GM12892 (cell line): ENCODE results near the gene GOLGA6D.
"Not testable (repeated sequence)": the region's sequence is repeated elsewhere in the genome, so short reads cannot be mapped to it uniquely, and the experiment has no call there.

Source experiments
- DNase-seq: peaks from one replicate; pipeline ENCODE4 v3.0.0; 2011; ENCODE audit not compliant: insufficient read length
- FAIRE-seq: peaks from 2 replicates; lab custom pipeline; 2011; peaks lifted over from hg19 to GRCh38; lab: Jason Lieb, UNC
- POLR2A ChIP-seq: IDR thresholded peaks from 2 replicates; pipeline ENCODE4 v1.6.1; 2011; ENCODE audit warnings: low read depth, low read length, control low read depth
- POLR2AphosphoS5 ChIP-seq: IDR thresholded peaks from 2 replicates; pipeline ENCODE4 v1.6.1; 2011; ENCODE audit warnings: low read depth, low read length, control low read depth
- TAF1 ChIP-seq: IDR thresholded peaks from 2 replicates; pipeline ENCODE4 v1.6.1; 2011; ENCODE audit warnings: low read depth, mild to moderate bottlenecking, control low read depth, low read length, borderline replicate concordance

The GOLGA6D gene

GRCh38 chr15:75313116-75313845 is 30.6 kb downstream of the GOLGA6D start:
- FAIRE-seq (no peak), DNase-seq (no peak)
- TF ChIP-seq POLR2AphosphoS5 (no peak), TAF1 (no peak), POLR2A (no peak)

- TF ChIP-seq POLR2AphosphoS5 (no peak), TAF1 (no peak), POLR2A (no peak)
- FAIRE-seq (no peak), DNase-seq (no peak)
Measured at GRCh38 chr15:75314552-75315290, 32.1 kb downstream of the GOLGA6D start.

- not testable (repeated sequence) for DNase-seq, FAIRE-seq
Measured at GRCh38 chr15:75319231-75319897, 36.7 kb downstream of the GOLGA6D start.

- TF ChIP-seq POLR2AphosphoS5 (no peak), TAF1 (no peak), POLR2A (no peak)
- no peak for DNase-seq
- no peak for FAIRE-seq
Measured at GRCh38 chr15:75321711-75322110, 39.1 kb downstream of the GOLGA6D start.

GRCh38 chr15:75325922-75326321 is 43.3 kb downstream of the GOLGA6D start:
- TF ChIP-seq TAF1 (no peak), POLR2A (no peak), POLR2AphosphoS5 (no peak)
- DNase-seq (no peak), FAIRE-seq (no peak)

- DNase-seq, result no peak
- FAIRE-seq, result no peak
- TF ChIP-seq POLR2AphosphoS5, result no peak
- TF ChIP-seq TAF1, result no peak
- TF ChIP-seq POLR2A, result no peak
Measured at GRCh38 chr15:75327005-75327404, 44.4 kb downstream of the GOLGA6D start.

GRCh38 chr15:75327491-75327890 is 44.9 kb downstream of the GOLGA6D start:
- DNase-seq (no peak), FAIRE-seq (no peak)
- no peak for TF ChIP-seq TAF1
- no peak for TF ChIP-seq POLR2AphosphoS5

GRCh38 chr15:75328493-75329314 is 46.1 kb downstream of the GOLGA6D start:
- no peak for FAIRE-seq
- TF ChIP-seq TAF1, result no peak
- TF ChIP-seq POLR2A, result no peak
- no peak for TF ChIP-seq POLR2AphosphoS5
- DNase-seq, result no peak

GRCh38 chr15:75329571-75329970 is 46.9 kb downstream of the GOLGA6D start:
- FAIRE-seq (no peak), DNase-seq (no peak)

GRCh38 chr15:75332093-75332492 is 49.5 kb downstream of the GOLGA6D start:
- FAIRE-seq, DNase-seq: not testable (repeated sequence)

More at GRCh38 chr15:75329571-75329970, 46.9 kb downstream of the GOLGA6D start:
- TF ChIP-seq POLR2AphosphoS5, result no peak
- TF ChIP-seq TAF1, result no peak
- TF ChIP-seq POLR2A, result no peak

- not testable (repeated sequence) for DNase-seq, FAIRE-seq
Measured at GRCh38 chr15:75333654-75334419, 51.2 kb downstream of the GOLGA6D start.
